ENCODE measurements around the gene MEX3B.
"Not testable (repeated sequence)": the region's sequence is repeated elsewhere in the genome, so short reads cannot be mapped to it uniquely, and the experiment has no call there.

The MEX3B gene

DNA sequence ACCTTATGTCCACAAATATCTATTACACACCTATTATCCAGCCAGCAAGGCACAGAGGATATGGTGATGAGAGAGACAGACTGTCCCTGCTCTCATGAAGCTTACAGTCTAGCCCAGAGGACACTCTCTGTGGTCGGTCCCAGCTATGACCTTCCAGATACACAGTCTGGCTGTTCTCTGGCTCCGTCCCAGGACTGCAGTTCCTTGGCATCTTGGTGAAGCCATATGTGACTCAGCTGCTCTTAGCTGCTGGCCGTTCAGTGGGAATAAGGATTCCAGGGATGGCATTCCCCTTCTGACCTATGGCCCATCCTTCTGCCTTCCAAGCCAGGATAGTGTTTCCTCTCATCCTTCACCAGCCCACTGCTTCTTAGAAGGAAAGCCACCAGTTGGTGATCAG lies 30.8 kb downstream of the MEX3B start:
- DNase-seq, result no peak

DNA sequence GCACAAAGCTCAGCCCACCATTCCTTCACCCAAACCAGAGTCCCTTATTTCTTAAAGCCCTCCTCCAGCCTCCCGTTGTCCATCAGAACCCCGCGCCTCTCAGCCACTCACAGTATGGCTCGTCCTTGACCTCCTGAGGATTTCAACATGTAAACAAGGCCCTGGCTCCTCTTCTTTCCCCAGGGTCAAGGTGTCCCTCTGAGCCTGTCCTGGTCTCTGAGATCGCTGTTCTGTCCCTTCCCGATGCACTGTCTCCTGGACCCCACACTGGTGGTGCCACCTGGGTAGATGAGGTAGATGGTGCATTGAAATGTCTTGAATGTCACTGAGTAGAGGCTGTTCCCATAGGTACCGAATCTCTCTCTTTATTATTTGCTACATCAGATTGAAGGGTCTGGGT lies 32.9 kb downstream of the MEX3B start:
- DNase-seq, result no peak

DNA sequence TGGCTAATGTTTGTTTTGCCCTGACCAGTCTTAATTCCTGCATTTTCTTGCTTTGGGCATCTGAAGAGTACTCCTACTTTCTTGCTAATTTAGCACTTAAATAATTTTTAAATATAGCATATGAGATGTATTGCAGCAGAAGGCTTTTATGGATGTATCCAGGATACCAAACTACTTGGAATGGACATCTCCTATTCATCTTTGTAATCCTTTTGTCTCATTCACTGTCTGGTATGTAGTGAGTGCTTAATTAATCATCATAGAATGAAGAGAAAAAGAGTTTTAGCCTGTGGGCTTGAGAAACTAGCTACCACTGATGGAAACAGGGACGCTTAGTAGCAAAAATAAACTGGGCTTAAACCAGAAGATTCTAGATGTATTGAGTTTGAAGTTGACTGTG lies 40.6 kb downstream of the MEX3B start:
- no peak for DNase-seq

DNA sequence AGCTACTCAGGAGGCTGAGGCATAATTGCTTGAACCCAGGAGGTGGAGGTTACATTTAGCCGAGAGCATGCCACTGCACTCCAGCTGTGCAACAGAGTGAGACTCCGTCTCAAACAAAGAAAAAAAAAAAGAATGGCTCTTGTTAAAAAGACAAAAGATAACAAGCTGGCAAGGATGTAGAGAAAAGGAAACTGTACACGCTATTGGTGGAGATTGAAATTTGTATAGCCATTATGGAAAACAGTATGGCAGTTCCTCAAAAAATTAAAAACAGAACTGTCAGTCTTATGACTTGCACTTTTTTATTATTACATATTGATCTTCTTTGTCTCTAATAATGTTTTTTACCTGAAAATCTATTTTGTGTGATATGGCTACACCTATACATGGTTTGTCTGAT lies 41.9 kb downstream of the MEX3B start:
- no peak for DNase-seq

DNA sequence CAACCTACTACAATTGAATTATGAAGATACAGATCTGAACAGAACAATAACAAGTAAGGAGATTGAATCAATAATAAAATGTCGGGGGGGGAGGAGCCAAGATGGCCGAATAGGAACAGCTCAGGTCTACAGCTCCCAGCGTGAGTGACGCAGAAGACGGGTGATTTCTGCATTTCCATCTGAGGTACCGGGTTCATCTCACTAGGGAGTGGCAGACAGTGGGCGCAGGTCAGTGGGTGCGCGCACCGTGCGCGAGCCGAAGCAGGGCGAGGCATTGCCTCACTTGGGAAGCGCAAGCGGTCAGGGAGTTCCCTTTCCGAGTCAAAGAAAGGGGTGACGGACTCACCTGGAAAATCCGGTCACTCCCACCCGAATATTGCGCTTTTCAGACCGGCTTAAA lies 50.7 kb downstream of the MEX3B start:
- DNase-seq, result not testable (repeated sequence)

DNA sequence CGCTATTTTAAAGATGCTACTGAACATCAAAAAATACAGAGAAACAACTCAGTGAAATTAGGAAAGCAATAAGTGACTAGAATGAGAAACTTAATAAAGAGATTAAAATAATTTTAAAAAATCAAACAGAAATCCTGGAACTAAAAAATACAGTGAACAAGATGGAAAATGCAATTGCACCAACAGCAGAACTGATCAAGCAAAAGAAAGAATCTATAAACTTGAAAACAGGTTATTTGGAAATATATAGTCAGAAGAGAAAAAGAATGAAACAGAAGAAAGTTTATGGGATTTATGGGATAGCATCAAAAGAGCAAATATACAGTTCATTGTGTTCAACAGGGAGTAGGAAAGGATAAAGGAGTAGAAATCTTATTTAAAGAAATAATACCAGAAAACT lies 53.3 kb downstream of the MEX3B start:
- DNase-seq, result no peak

Data from anterior cingulate cortex (tissue), 58 donors.